LoVo (cell line): Measurements from ENCODE around the gene AMOTL1.
"Not testable (repeated sequence)": the region's sequence is repeated elsewhere in the genome, so short reads cannot be mapped to it uniquely, and the experiment has no call there.

ENCODE experiments used
- DNase-seq: peaks from one replicate; pipeline ENCODE4 v3.0.0-alpha.2; 2016; ENCODE audit warnings: low spot score

The AMOTL1 gene

GRCh38 chr11:94823102-94823732 lies 55.1 kb downstream of the AMOTL1 start:
- DNase-seq: no peak

GRCh38 chr11:94825031-94825430 lies 56.9 kb downstream of the AMOTL1 start:
- no peak for DNase-seq

GRCh38 chr11:94825481-94825880 lies 57.3 kb downstream of the AMOTL1 start:
- DNase-seq: no peak

- DNase-seq: no peak
Observed at GRCh38 chr11:94826415-94826814, 58.3 kb downstream of the AMOTL1 start.

GRCh38 chr11:94828088-94828487 lies 59.9 kb downstream of the AMOTL1 start:
- DNase-seq: no peak

- no peak for DNase-seq
Observed at GRCh38 chr11:94830722-94831510, 62.8 kb downstream of the AMOTL1 start.

GRCh38 chr11:94831529-94831928 lies 63.4 kb downstream of the AMOTL1 start:
- no peak for DNase-seq

- DNase-seq: no peak
Observed at GRCh38 chr11:94832604-94833235, 64.6 kb downstream of the AMOTL1 start.

GRCh38 chr11:94834911-94835593 lies 66.9 kb downstream of the AMOTL1 start:
- no peak for DNase-seq

GRCh38 chr11:94835594-94835927 lies 67.4 kb downstream of the AMOTL1 start:
- no peak for DNase-seq

GRCh38 chr11:94837317-94837716 lies 69.2 kb downstream of the AMOTL1 start:
- no peak for DNase-seq

- DNase-seq: no peak
Observed at GRCh38 chr11:94838027-94838731, 70.0 kb downstream of the AMOTL1 start.

- DNase-seq: no peak
Observed at GRCh38 chr11:94840209-94840608, 72.1 kb downstream of the AMOTL1 start.

GRCh38 chr11:94844031-94844430 lies 75.9 kb downstream of the AMOTL1 start:
- DNase-seq: no peak

GRCh38 chr11:94845622-94846021 lies 77.5 kb downstream of the AMOTL1 start:
- no peak for DNase-seq

- DNase-seq: no peak
Observed at GRCh38 chr11:94849839-94850238, 81.7 kb downstream of the AMOTL1 start.

GRCh38 chr11:94851864-94852636 lies 83.9 kb downstream of the AMOTL1 start:
- DNase-seq: no peak

- DNase-seq: not testable (repeated sequence)
Observed at GRCh38 chr11:94853288-94853687, 85.1 kb downstream of the AMOTL1 start.

GRCh38 chr11:94853836-94854235 lies 85.7 kb downstream of the AMOTL1 start:
- DNase-seq: no peak

- no peak for DNase-seq
Observed at GRCh38 chr11:94854770-94855633, 86.8 kb downstream of the AMOTL1 start.
